Naive thymus-derived CD8-positive, alpha-beta T cell (primary cell): ENCODE data around the gene TYROBP. TPM values are rescaled to one million over a fixed set of nuclear protein-coding genes. Genes with fewer than 3 reads are reported as not detected.

Source experiments
- ATAC-seq, 2 donors: fragments of 150-1000 bp; cut with Tn5 transposase in 1 of 2; sonication (Bioruptor Pico), chemical (Tn5 transposase) in 1 of 2; 1 replicate in 1 of 2; 2 replicates in 1 of 2; pipeline ENCODE4 v1.10.0; 2021; ENCODE audit warnings: mild to moderate bottlenecking in 2 of 2, moderate library complexity in 2 of 2
- POLR2A ChIA-PET: fragments of 350-600 bp; sonication (Branson Sonifier 250); formaldehyde crosslinking; loops from one replicate; lab custom pipeline; 2021; ENCODE audit warnings: antibody characterized with exemption; lab: Charles Lee
- DNase-seq, 10 donors: peaks; one replicate each; pipeline versions ENCODE4 v3.0.0 to v3.0.0-alpha.2; 2020 to 2022
- H3K27ac Mint-ChIP-seq, 10 donors: one replicate each; pipeline ENCODE4 v1.8.0; 2020 to 2022; ENCODE audit warnings: mild to moderate bottlenecking in 10 of 10, mixed read lengths in 10 of 10, moderate library complexity in 4 of 10, inconsistent platforms in 1 of 10
- H3K27me3 Mint-ChIP-seq, 5 donors: one replicate each; pipeline ENCODE4 v1.8.0; 2021 to 2022; ENCODE audit warnings: mixed read lengths in 5 of 5
- H3K36me3 Mint-ChIP-seq, 3 donors: one replicate each; pipeline ENCODE4 v1.8.0; 2020 to 2022; ENCODE audit warnings: mixed read lengths in 3 of 3, mild to moderate bottlenecking in 2 of 3, inconsistent platforms in 1 of 3
- H3K4me1 Mint-ChIP-seq, 4 donors: one replicate each; pipeline ENCODE4 v1.8.0; 2021 to 2022; ENCODE audit warnings: mixed read lengths in 4 of 4
- H3K4me3 Mint-ChIP-seq, 10 donors: one replicate each; pipeline ENCODE4 v1.8.0; 2020 to 2022; ENCODE audit warnings: mild to moderate bottlenecking in 10 of 10, mixed read lengths in 10 of 10, moderate library complexity in 6 of 10, inconsistent platforms in 1 of 10
- H3K9me3 Mint-ChIP-seq, 9 donors: one replicate each; pipeline ENCODE4 v1.8.0; 2020 to 2022; ENCODE audit warnings: mixed read lengths in 9 of 9, mild to moderate bottlenecking in 3 of 9, inconsistent platforms in 1 of 9, moderate library complexity in 1 of 9
- polyA plus RNA-seq, 3 donors: library from polyadenylated mRNA; unstranded; fragments of 300-500 nt; fragmentation: Illumina TruSeq; gene quantifications; one replicate each; pipeline ENCODE4 v1.2.3, GENCODE V29; 2021
- total RNA-seq, 8 experiments: library from RNA in 2 of 8; stranded (reverse) in 2 of 8; gene quantifications; one replicate each; pipeline ENCODE4 v1.2.3 and lab custom pipeline; 2021 to 2026

Gene TYROBP
- total and polyA plus RNA-seq, 5 experiments from 2014 or later = 3.1 to 72.6 (median 5.6) TPM

DNA sequence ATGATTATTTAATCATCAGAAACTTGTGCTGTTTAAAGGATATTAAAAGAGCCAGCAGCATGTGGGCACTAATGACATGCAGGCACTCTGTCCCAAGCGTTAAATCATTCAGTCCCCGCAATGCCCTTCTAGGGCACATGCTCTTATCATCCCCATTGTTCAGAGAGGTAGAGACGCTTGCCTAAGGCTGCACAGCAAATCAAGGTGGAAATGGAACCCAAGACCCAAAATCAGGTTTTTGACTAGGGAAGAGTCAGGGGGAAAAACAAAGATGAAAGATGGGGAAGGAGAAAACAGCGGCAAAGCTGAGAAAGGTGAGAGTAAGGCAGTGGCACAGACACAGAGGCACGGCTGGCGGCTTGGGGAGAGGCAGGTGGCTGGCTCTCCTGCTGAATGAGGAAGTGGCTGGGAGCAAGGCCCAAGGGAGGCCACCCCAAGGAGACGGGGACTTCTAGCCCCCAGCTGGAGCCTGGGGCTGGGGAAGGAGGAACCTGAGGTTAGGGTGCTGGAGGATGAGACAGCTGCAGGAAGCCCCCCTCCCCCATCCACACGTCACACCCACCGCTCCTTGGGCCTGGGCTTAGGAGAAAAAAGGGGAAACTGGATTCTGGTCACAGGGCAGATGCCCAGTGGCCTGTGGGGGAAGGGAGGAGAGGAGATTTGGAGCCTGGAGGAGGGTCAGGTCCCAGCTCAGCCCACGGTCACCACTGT lies 1.0 kb upstream of the TYROBP start:
- DNase-seq (peak in 1 of 10 donors; percentile 54), ATAC-seq (peak; percentile 18 to 59)
- Mint-ChIP-seq H3K9me3 (no peaks in the 10 kb centered on the region), H3K4me3 (peak overlapping the region in 6 of 10 donors; percentile 43 to 82 (median 70)), H3K27me3 (no peaks in the 10 kb centered on the region), H3K27ac (peak overlapping the region in 8 of 10 donors; percentile 17 to 90 (median 78)), H3K4me1 (peaks cover 19 to 65% (median 44%) of the 10 kb centered on the region in 4 donors), H3K36me3 (peaks cover 0 to 3% (median 0%) of the 10 kb centered on the region in 3 donors)
- POLR2A ChIA-PET = interaction anchor here (1.1 to 1.2 kb wide), 2 partner anchors 9 to 22 kb away, joined by 3 to 5 read pairs; no protein-coding TSS in a partner anchor

DNA sequence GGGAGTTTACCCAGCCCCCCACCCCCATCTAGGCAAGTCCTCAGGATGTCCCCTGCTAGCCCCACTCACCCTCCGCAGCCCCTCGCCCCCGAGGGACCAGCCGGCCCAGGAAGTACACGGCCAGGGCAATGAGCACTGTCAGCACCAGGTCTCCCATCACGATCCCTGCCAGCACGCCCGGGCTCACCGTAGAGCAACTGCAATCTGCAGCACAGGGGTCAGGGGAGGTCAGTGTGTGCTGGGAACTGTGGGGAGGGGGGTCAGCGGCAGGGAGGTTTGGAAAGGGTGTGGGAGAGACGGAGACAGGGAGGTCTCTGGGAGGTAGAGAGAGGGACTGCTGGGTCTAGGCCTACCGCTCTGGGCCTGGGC lies 734 bp downstream of the TYROBP start:
- Mint-ChIP-seq H3K9me3 (no peaks in the 10 kb centered on the region), H3K36me3 (peaks cover 0 to 8% (median 5%) of the 10 kb centered on the region in 3 donors), H3K27ac (peak overlapping the region in 6 of 10 donors; percentile 41 to 76 (median 61)), H3K4me1 (peaks cover 30 to 75% (median 55%) of the 10 kb centered on the region in 4 donors), H3K4me3 (peak overlapping the region in 3 of 10 donors; percentile 19 to 84 (median 58)), H3K27me3 (no peaks in the 10 kb centered on the region)
- DNase-seq (no peak), ATAC-seq (no peak)
- POLR2A ChIA-PET = no interaction called here

DNA sequence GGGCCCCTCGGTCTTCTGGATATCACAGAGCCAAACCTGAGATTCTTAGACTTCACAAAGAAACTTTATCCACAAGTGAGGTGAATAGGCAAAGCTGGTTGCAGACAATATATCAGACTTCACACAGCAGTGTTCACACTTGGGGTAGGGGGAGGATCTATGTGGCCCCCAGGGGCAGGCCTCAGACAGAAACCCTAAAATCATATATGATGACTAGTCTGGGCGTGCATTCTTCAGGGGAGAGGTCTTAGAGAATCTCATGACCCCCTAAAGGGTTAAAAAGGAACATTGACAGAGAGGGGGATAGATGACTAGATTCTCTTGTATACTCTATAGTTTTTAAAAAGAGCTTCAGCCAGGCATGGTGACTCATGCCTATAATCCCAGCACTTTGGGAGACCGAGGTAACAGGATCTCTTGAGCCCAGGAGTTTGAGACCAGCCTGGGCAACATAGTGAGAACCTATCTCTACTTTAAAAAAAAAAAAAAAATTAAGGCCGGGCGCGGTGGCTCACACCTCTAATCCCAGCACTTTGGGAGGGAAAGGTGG lies 2.8 kb downstream of the TYROBP start:
- peak overlapping the region; percentile 89 to 100 (median 96) for H3K27ac Mint-ChIP-seq
- H3K4me1 Mint-ChIP-seq = peaks cover 33 to 80% (median 60%) of the 10 kb centered on the region in 4 donors
- H3K4me3 Mint-ChIP-seq = peak overlapping the region in 7 of 10 donors; percentile 29 to 100 (median 99)

DNA sequence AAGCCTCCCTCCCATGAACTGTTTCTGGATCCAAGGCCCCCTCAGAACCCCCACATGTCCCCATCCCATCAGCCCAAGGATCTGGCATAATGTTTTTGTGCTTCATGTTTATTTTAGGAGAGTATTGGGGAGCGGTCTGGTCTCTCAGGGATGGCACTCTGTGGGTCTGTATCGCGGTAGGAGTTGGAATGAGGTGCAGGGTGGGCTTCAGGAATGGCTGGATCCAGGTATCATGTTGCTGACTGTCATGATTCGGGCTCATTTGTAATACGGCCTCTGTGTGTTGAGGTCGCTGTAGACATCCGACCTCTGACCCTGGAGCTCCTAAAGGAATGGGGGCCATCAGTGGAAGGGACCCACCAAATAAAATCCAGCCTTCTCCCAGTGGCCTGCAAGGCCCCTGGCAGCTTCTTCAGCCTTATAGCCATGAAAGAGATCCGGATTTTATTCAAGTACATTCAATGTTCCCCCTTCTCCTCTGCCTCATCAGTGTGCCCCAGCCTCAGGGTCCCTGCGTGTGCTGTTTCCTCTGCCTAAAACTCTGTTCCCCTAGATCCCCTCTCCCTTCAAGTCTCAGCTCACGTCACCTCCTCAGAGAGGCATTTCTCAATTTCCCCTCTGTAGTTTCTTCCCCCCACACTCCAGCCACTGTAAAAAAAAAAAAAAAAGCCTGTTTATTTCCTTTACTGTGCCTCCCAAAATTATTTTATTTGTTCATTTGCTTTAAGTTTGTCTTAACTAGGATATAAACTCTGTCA lies 3.6 kb downstream of the TYROBP start:
- Mint-ChIP-seq H3K27ac (peak overlapping the region; percentile 89 to 100 (median 96)), H3K27me3 (no peaks in the 10 kb centered on the region), H3K9me3 (no peaks in the 10 kb centered on the region), H3K4me1 (peaks cover 33 to 75% (median 56%) of the 10 kb centered on the region in 4 donors), H3K4me3 (peak overlapping the region; percentile 69 to 100 (median 99)), H3K36me3 (peaks cover 0 to 8% (median 5%) of the 10 kb centered on the region in 3 donors)
- ATAC-seq (no peak), DNase-seq (no peak)
- POLR2A ChIA-PET = interaction anchor here (0.7 to 4.1 kb wide), 6 partner anchors 23 to 1112 kb away, joined by 3 to 49 read pairs (median 4); partner anchors contain the start of gene LIN37

More for the DNA sequence above, 2.8 kb downstream of the TYROBP start:
- Mint-ChIP-seq H3K36me3 (peaks cover 0 to 8% (median 5%) of the 10 kb centered on the region in 3 donors), H3K9me3 (no peaks in the 10 kb centered on the region), H3K27me3 (no peaks in the 10 kb centered on the region)
- ATAC-seq = no peak
- no peak for DNase-seq
- POLR2A ChIA-PET = interaction anchor here (0.7 to 4.1 kb wide), 4 partner anchors 22 to 892 kb away, joined by 4 to 49 read pairs (median 4); no protein-coding TSS in a partner anchor

DNA sequence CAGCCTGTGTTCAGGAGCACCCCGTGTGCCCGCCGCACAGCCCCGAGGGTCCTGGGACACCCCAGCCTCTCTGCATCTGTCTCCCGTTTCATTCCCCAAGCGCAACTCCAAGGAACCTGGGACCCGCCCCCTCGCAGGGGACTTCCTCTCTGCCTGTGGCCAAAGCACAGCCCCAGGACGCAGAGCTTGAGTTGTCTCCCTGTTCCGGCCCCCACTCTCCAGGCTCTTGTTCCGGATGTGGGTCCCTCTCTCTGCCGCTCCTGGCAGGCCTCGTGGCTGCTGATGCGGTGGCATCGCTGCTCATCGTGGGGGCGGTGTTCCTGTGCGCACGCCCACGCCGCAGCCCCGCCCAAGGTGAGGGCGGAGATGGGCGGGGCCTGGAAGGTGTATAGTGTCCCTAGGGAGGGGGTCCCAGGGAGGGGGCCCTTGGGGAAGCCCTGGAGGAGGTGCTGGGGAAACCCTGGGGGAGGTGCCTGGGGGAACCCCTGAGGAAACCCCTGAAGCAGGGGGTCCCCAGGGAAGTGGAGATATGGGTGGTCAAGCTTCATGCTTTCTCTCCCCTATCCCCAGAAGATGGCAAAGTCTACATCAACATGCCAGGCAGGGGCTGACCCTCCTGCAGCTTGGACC lies 4.4 kb downstream of the TYROBP start:
- Mint-ChIP-seq H3K27me3 (no peaks in the 10 kb centered on the region), H3K4me3 (peak overlapping the region; percentile 90 to 100 (median 99)), H3K9me3 (no peaks in the 10 kb centered on the region), H3K4me1 (peaks cover 30 to 73% (median 50%) of the 10 kb centered on the region in 4 donors), H3K36me3 (peaks cover 1 to 8% (median 5%) of the 10 kb centered on the region in 3 donors), H3K27ac (peak overlapping the region; percentile 94 to 100 (median 99))
- ATAC-seq (peak; percentile 57 to 71), DNase-seq (peak; percentile 83 to 95 (median 88))
- POLR2A ChIA-PET = interaction anchor here (0.6 to 4.1 kb wide), 9 partner anchors 21 to 158 kb away, joined by 3 to 49 read pairs (median 5); partner anchors contain the start of genes LIN37, PSENEN and U2AF1L4

DNA sequence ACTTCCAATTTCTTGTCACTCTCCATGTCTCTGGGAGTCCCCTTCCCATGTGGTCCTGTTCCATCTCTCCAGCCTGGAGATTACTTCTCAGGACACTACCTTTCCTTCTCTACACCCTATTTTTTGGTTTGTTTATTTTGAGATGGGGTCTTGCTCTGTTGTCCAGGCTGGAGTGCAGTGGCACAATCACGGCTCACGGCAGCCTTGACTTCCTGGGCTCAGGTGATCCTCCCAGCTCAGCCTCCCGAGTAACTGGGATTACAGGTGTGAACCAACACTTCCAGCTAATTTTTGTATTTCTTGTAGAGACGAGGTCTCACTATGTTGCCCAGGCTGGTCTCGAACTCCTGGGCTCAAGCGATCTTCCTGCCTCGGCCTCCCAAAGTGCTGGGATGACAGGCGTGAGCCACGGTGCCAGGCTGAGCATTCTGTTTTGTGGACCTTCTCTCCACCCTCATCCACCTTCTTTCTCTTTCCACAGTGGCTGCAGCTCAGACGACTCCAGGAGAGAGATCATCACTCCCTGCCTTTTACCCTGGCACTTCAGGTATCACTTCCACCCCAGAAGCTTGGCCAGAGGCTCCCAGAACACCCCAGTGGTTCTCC lies 5.1 kb downstream of the TYROBP start:
- no peak for DNase-seq
- Mint-ChIP-seq H3K4me1 (peaks cover 30 to 73% (median 54%) of the 10 kb centered on the region in 4 donors), H3K27ac (peak overlapping the region; percentile 94 to 100 (median 99)), H3K36me3 (peaks cover 2 to 8% (median 5%) of the 10 kb centered on the region in 3 donors), H3K9me3 (no peaks in the 10 kb centered on the region), H3K27me3 (no peaks in the 10 kb centered on the region), H3K4me3 (peak overlapping the region; percentile 90 to 100 (median 99))
- POLR2A ChIA-PET = interaction anchor here (0.6 to 4.1 kb wide), 9 partner anchors 20 to 158 kb away, joined by 3 to 49 read pairs (median 5); partner anchors contain the start of genes LIN37, PSENEN and U2AF1L4
- ATAC-seq = no peak

DNA sequence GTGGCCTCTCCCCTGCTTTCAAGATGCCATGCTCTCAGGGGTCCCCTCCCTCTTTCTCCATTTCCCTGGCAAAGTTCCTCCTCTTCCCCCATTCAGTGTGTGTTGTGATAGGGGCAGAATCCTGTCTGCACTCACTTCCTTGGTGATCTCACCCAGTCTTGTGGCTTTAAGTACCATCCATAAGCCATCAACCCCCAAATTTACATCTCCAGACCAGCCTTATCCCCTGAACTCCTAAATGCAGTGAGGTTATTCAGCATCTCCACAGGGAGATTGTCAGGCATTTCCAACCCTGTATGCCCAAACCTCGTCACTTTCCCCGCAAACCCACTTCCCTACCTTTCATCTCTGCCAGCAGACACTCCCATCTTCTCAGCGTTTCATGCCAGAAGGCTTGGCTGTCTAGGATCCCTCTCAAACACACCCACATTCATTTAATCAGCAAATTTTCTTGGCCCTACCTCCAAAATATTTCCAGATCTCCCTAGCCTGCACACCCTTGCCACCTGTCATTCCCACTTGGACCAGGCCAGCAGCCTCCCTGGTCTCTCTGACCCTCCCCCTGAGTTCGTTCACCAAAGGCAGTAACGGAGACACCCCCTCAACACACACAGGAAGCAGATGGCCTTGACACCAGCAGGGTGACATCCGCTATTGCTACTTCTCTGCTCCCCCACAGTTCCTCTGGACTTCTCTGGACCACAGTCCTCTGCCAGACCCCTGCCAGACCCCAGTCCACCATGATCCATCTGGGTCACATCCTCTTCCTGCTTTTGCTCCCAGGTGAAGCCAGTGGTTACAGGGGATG lies 6.0 kb downstream of the TYROBP start, which contains the start of gene HCST:
Gene HCST (plus strand): TSS at position 676 of the 808 bp plus-strand sequence. CDS start 65 bp downstream, at position 741.
- DNase-seq (peak in 9 of 10 donors; percentile 30 to 78 (median 70)), ATAC-seq (peak; percentile 26 to 36)
- Mint-ChIP-seq H3K36me3 (peaks cover 5 to 8% (median 5%) of the 10 kb centered on the region in 3 donors), H3K4me3 (peak within 1 kb of the TSS; percentile 90 to 100 (median 99)), H3K27ac (peak within 1 kb of the TSS; percentile 94 to 100 (median 99)), H3K9me3 (no peaks in the 10 kb centered on the region), H3K27me3 (no peaks in the 10 kb centered on the region), H3K4me1 (peaks cover 31 to 78% (median 56%) of the 10 kb centered on the region in 4 donors)
- POLR2A ChIA-PET = interaction anchor here (1.8 to 4.1 kb wide), 5 partner anchors 19 to 51 kb away, joined by 4 to 57 read pairs (median 16); no protein-coding TSS in a partner anchor

DNA sequence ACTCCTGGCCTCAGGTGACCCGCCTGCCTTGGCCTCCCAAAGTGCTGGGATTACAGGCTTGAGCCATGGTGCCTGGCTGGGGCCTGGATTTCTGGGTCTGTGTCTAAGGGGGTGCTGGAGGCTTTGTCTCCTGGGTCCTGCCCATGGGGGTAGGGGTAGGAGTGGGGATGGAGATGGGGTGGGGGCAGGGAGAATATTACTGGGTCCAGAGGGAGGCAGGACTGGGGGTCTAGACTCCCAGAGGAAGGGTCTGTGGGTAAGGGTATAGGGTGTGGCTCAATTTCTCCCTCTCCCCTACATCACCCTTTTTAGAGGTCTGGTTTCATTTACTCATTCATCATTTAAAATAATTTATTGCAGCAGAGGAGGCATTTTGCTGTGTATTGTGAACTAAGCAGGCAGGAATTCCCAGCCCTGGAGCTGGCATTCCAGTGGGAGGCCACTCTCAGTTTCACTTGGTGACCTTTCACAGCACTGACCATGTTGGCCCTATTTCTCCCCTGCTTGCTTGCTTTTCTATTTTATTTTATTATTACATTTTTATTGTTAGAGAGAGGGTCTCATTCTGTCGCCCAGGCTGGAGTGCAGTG lies 6.9 kb downstream of the TYROBP start:
- Mint-ChIP-seq H3K27ac (peak overlapping the region; percentile 94 to 100 (median 99)), H3K36me3 (peaks cover 5 to 11% (median 8%) of the 10 kb centered on the region in 3 donors), H3K4me3 (peak overlapping the region; percentile 90 to 100 (median 99)), H3K4me1 (peaks cover 30 to 74% (median 56%) of the 10 kb centered on the region in 4 donors), H3K27me3 (no peaks in the 10 kb centered on the region), H3K9me3 (no peaks in the 10 kb centered on the region)
- POLR2A ChIA-PET = interaction anchor here (0.7 to 2.3 kb wide), 12 partner anchors 11 to 252 kb away, joined by 3 to 57 read pairs (median 5); partner anchors contain the start of genes IGFLR1, LIN37, PSENEN and U2AF1L4
- no peak for ATAC-seq
- DNase-seq = no peak

DNA sequence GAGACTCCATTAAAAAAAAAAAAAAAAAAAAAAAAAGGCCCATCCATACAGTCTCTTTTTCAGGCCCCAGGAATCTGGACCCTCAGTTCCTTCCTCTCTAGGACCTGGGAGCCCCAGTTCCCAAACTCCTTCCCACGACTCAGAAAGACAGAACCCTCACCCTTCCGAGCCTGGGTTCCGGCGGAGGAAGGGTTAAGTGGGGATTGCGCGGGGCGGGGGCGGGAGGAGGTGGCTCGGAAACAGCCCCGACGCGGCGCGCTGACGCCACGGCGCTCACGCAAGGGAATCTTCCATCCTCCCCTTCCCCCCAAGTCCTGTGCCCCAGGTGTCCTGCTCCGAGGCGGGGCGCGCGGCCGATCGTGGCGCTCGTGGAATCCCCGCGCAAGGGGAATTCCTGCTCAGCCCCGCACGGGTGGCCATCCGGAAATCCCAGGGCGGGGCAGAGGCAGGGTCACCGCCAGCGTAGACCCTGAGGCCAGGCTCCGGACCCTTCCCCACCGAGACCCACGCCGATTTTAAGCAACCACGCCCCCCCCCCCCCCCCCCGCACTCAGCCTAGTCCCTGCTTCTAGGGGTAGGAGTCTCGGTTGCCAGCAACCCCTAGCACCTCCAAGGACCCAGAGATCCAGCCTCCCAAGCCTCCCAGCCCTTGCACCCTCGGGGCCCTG lies 8.4 kb downstream of the TYROBP start:
- Mint-ChIP-seq H3K4me3 (peak overlapping the region; percentile 90 to 100 (median 95)), H3K27me3 (no peaks in the 10 kb centered on the region), H3K36me3 (peaks cover 5 to 26% (median 8%) of the 10 kb centered on the region in 3 donors), H3K4me1 (peaks cover 28 to 74% (median 60%) of the 10 kb centered on the region in 4 donors), H3K27ac (peak overlapping the region; percentile 94 to 99 (median 98)), H3K9me3 (no peaks in the 10 kb centered on the region)
- ATAC-seq = peak; percentile 49 to 64
- DNase-seq = peak; percentile 78 to 91 (median 84)
- POLR2A ChIA-PET = interaction anchor here (0.5 to 2.3 kb wide), 9 partner anchors 16 to 223 kb away, joined by 3 to 57 read pairs (median 4); partner anchors contain the start of genes LIN37, PSENEN and U2AF1L4
